ENCODE data around the gene HTR2A. TPM values are rescaled to one million over a fixed set of nuclear protein-coding genes. Genes with fewer than 3 reads are reported as not detected.

Gene HTR2A
- not detected in 2 replicates for total RNA-seq

DNA sequence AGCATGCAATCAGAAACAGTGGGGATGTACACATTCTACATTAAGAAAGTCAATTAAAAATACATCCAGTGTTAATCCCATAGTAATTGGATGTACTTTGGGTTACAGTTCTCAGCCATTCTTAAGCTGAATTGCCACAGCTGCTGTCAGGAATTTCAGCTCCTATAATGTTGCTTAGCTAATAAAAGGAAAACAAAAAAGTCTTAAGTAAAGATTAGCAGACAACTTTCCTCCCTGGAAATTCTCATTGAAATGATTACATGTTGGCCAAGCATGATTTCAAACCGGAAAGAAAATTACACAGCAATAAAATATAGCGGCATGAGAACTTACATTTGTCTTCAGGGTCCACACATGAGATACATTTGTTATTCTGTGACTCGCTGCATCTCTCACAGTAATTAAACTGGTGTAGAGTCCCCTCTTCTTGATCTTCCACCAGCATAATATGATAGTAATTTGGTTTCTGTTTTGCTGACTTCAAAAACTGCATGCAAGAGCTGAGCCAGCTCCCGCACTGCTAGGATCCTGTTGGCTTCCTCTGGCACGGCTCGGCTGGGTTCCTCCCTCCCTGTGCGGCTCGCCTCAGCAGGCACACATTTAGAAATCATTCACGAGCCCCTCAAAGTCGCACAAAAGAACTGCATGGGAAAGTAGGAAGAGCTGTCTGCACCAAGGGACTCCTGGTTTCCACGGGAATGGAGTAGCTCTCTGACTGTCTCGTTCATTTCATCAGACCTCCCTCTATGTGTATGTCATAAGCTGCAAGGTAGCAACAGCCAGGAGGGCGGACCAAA lies at the start of gene HTR2A:
TSS of gene HTR2A (minus strand) at position 713 of the 797 bp plus-strand sequence. CDS start 1,147 bp downstream, outside the sequence.

DNA sequence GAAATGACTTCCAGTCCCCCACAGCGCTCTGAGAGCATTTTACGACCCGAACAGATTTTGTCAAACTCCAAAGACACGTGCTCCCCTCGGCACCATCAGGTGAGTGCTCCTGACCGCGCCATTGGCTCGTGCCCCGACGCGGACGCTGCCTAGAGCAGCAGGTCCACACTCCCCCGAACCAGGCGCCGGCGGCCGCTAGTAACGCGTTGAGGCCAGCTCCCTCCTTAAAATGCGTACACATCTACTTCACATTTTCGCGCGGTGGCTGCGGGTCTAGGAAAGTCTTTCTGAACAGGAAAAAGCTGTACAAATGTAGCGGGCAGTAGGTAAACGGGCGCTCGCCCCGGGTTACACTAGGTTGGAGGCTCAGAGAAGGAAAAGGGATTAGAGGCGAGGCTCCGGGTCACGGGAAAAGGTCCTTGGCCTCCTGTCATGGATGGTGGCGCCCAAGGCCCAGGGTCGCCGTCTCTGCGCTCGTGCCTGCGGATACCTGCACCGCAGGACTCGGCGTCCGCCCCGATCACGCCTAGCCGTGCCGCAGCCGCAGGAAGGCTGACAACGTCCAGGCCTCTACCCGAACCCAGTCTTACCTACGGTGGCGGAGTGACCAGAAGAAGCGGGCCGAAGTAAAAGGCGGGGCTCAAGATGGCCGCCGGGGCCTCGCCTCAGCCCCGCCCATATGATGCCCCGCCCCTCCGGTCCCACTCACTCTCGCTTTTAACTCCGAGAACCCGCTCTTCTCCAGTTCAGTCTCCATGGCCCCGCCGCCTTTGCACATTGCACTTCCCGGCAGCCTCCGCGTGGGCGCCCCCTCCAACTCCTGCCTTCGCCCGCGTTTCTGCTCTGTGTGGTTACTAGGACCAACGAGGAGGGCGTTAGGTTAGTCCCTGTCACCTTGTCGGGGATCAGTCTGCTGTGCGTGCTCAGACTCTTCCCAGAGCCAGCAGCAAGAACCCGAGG lies 100.1 kb downstream of the HTR2A start, which contains the start of gene ESD:
TSS of gene ESD (minus strand) at position 647 of the 960 bp plus-strand sequence. CDS start 5,748 bp downstream, outside the sequence.

Other genes with a start within 250 kb of the HTR2A start
- gene ESD, start 99.9 kb downstream of the HTR2A start, total RNA-seq = 129 and 132 TPM in 2 replicates